DMS79 (cell line): ENCODE measurements around the gene TSEN34.
"Not testable (repeated sequence)": the region's sequence is repeated elsewhere in the genome, so short reads cannot be mapped to it uniquely, and the experiment has no call there.

Source experiments
- DNase-seq: peaks from one replicate; lab custom pipeline; 2025; lab: John Stamatoyannopoulos, UW

TSEN34 gene

GRCh38 chr19:54160854-54161253 lies 30.3 kb upstream of the TSEN34 start:
- no peak for DNase-seq

GRCh38 chr19:54162241-54162805 lies 28.8 kb upstream of the TSEN34 start:
- peak; percentile 13 for DNase-seq

- no peak for DNase-seq
Measured at GRCh38 chr19:54162884-54163283, 28.2 kb upstream of the TSEN34 start.

GRCh38 chr19:54164369-54165068 lies 26.6 kb upstream of the TSEN34 start:
- DNase-seq: no peak

GRCh38 chr19:54165222-54165621 lies 25.9 kb upstream of the TSEN34 start:
- DNase-seq: no peak

- peak; percentile 58 for DNase-seq
Measured at GRCh38 chr19:54168174-54168917, 22.8 kb upstream of the TSEN34 start.

- DNase-seq: no peak
Measured at GRCh38 chr19:54169149-54169740, 21.9 kb upstream of the TSEN34 start.

- not testable (repeated sequence) for DNase-seq
Measured at GRCh38 chr19:54171736-54172431, 19.2 kb upstream of the TSEN34 start.

- DNase-seq: peak; percentile 82
Measured at GRCh38 chr19:54172471-54173358, 18.4 kb upstream of the TSEN34 start, which contains the start of gene TMC4. Gene TMC4, minus strand, starts transcription at chr19:54173160. Its CDS starts 43 bp downstream, at chr19:54173117.

- no peak for DNase-seq
Measured at GRCh38 chr19:54173359-54173699, 17.8 kb upstream of the TSEN34 start.

- no peak for DNase-seq
Measured at GRCh38 chr19:54173951-54174834, 16.9 kb upstream of the TSEN34 start.

GRCh38 chr19:54178581-54179261 lies 12.4 kb upstream of the TSEN34 start:
- DNase-seq: no peak

GRCh38 chr19:54179262-54179852 lies 11.8 kb upstream of the TSEN34 start:
- no peak for DNase-seq

- DNase-seq: no peak
Measured at GRCh38 chr19:54179921-54180461, 11.1 kb upstream of the TSEN34 start.

GRCh38 chr19:54180691-54181091 lies 10.4 kb upstream of the TSEN34 start:
- DNase-seq: no peak

GRCh38 chr19:54181894-54182293 lies 9.2 kb upstream of the TSEN34 start:
- not testable (repeated sequence) for DNase-seq

- DNase-seq: no peak
Measured at GRCh38 chr19:54183431-54183830, 7.7 kb upstream of the TSEN34 start.

GRCh38 chr19:54186351-54186750 lies 4.8 kb upstream of the TSEN34 start:
- DNase-seq: no peak

GRCh38 chr19:54186934-54187381 lies 4.2 kb upstream of the TSEN34 start:
- no peak for DNase-seq
